Inflammatory macrophage (primary cell): ENCODE results near the gene PIK3R1.
A peak's percentile ranks its signal among the peaks of the same experiment; 100 is the strongest.

Experiments used
- DNase-seq, 2 donors: peaks; one replicate each; pipeline ENCODE4 v3.0.0-alpha.2; 2020 to 2022

Gene PIK3R1

DNA sequence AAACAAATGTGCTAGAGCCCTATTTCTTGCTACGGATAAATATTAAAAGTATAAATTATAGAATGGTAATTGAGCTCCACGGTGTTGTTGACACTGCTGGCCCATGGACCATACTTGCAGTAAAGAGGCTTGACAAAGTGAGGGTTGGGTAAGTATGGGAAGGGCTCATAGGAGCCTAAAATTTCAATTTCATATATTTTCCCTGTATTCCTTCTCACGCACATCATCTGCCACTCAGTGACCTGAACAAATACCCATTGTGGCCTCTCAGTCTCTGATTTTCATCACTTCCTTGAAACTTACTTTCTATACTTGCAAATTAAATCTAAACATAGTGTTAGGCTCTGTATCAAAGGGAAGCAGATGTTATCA, 116.5 kb downstream of the PIK3R1 start:
- peak; percentile 4 to 16 for DNase-seq

DNA sequence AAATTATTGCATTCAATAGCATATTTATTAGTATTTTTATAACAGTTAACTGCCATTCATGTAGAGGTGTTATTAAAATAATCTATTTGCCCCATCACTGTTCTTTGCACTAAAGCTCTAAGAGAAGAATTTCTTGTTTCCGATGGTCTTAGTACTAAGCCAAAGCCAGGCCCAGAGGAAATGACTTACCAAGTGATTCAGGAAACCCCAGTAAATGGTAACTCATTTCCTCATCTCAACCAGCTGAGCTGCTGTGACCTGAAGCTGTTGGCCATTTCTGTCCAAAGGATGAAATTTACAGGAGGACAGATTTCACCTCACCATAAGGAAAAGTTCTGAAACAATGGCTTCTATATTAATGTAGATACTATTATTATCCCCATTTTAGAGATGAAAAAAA, 117.0 kb downstream of the PIK3R1 start:
- peak; percentile 53 to 60 for DNase-seq

DNA sequence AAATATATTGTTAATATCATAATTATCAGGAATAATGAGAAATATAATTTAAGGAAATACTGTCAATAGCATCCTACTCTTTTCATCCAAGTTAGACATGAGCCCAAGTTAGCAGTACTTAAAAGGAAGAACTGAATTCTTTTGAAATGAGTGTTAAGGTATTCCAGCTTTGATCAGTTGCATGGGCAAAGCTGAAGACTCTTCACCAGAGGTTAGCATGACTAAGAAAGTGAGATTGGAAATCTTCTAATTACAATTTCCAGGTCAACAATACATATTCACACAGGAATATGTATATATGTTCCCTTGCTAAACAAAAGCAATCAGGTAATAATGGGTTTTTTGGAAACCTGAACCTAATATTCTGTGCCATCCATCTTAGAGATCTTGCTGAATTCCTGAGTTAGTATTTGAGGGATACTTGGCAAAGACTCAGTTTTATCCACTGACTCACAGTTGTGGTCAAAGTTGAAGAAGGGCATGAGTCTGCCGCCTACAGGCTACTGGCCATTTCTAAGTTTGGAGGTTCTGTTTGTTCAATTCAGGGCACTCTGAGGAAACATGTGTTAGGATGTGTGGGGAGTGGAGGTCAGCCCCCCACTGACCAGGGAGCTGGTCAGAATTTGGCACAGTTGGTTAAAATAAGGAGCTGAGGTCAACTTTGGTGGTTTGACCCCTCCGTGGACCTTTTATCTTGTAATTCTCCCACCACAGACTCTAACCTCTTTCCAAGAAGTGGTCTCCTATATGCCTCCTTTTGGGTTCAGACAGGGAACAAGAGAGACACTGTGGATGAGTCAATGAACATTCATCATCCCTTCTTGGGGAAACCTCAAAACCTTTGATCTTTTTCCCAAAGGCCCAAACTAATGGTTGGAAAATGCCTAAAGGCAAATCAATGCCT, 118.3 kb downstream of the PIK3R1 start:
- peak; percentile 88 to 94 for DNase-seq

DNA sequence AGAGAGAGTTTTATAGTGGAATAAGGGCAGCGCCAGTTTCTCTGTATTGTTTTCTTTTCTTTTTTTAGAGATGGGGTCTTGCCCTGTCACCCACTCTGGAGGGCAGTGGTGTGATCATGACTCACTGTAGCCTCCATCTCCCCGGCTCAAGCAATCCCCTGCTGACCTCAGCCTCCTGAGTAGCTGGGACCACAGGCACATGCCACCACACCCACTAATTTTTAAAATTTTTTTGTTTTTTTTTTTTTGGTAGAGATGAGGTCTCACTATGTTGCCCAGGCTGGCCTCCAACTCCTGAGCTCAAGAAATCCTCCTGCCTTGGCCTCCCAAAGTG, 119.0 kb downstream of the PIK3R1 start:
- peak; percentile 43 to 61 for DNase-seq

DNA sequence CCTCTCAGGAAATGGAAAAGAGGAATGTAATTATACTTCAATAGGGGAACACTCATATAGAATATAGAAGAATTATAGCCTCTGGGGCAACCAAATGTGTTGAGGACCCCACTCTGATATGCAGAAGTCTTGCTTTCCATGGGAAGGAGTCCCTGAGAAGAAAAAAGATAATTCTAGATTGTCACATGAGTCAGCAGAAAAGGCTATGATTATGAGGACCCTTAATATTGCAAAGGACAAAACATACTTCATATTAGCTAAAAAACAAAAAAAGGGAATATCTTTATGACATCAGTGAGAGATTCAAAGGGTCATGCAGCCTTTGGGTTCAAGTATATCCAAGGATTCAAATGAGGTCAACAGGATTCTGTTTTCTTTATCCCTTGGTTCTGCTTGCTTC, 119.5 kb downstream of the PIK3R1 start:
- DNase-seq, result no peak

DNA sequence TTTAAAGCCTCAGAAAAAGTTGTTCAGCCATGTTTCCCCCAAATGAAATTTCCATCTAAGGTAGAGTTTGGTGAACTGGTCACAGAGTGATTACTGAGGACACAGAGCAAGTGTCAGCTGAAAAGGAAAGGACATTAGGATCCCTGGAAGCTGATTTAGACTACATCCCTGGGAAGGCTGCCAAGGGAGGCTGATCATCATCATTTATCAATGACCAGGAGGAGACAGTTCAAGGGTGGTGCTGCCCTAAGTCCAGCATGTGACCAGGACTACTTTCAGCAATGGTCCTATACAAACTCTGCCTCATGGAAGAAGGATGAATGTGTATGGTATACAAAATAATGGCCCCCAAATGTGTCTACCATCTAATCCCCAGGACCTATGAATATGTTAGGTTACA, 120.6 kb downstream of the PIK3R1 start:
- no peak for DNase-seq

DNA sequence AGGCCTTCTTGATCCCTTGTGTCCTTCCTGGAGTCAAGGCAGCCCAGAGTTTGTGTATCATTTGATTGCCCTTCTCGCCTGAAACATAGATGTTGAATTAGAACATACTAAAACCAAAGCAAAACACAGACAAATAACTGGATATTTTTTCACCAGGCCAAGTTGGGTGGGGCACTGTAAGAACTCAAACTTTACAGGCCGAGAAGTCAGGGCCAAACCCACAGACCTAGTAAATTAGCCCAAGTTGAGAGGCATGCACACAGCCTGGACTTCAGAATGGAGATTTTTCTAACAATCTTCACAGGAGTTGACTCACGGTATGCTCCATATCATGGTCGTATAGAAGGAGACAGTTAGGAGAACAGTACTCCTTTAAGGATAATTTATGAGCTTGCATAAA, 121.7 kb downstream of the PIK3R1 start:
- DNase-seq, result no peak

DNA sequence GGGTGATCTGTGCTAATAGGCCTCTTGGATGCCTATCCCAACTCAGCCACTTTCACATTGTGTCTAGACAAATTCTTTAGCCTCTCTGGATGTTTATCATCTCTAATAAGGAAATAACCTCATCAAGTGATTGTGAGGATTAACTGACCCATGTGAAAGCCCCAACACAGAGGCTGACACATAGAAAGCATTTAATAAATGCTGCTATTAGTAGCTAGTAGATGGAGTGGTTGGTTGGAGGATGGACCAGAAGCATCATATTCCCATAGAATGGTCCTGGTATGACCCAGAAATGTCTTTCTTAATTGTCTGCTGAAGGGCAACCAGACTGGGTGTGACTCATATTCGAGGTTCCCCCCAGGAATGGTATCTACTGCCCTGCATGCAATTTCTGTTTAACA, 124.4 kb downstream of the PIK3R1 start:
- no peak for DNase-seq

DNA sequence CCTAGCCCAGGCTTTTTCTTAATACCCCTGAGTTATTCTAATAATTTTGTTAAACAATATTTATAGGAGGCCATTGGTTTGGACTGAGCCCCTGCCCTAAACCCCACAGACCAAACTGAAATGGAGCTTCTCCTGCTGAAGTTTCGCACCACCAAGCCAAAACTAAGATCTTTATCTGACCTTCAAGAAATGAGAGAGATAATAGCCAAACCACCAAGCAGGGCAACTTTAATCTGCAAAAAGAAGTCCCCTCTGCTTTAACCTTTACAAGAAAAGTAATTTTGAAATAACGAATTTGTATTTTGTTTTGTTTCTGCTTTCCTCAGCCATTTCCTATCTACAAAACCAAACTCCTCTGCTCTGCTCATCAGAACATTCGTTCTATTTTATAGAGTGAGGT, 125.5 kb downstream of the PIK3R1 start:
- no peak for DNase-seq

DNA sequence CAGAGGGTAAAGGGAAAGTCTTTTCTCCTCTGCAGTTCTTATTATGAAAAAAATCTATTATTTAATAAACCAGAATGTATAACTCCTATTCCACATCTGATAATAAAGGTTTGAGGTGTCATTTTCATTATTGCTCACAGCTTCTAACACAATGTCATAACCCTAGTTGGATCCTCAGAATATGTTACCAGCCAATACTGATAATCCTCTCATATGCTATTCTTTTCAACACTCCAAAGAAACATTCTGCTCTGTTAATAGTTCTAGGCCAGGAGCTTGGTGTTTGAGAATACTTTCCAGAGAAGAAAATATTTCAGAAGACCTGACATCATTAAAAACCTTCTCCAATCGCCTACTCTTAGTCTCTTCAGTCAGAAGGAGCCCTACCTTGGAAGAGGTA, 127.1 kb downstream of the PIK3R1 start:
- DNase-seq, result no peak

DNA sequence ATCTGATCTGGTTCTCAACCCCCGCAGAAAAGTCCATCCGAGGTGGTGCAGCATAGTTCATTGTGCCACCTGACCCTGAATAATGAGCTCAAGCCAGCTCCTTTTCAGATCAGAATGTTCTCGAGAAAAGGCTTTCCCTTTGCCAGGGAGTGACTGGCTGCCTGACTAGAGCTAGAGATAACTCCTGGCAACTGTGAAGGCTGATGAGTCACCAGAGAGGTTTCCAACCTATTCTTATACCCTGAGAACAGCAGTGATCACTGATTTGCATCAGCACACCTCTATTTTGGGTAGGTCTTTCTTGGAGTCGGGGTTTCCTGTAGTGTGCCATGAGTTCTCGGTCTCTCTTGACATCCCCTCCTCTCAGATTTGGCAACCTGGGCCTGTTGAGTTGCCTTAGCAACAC, 127.9 kb downstream of the PIK3R1 start:
- DNase-seq, result no peak

DNA sequence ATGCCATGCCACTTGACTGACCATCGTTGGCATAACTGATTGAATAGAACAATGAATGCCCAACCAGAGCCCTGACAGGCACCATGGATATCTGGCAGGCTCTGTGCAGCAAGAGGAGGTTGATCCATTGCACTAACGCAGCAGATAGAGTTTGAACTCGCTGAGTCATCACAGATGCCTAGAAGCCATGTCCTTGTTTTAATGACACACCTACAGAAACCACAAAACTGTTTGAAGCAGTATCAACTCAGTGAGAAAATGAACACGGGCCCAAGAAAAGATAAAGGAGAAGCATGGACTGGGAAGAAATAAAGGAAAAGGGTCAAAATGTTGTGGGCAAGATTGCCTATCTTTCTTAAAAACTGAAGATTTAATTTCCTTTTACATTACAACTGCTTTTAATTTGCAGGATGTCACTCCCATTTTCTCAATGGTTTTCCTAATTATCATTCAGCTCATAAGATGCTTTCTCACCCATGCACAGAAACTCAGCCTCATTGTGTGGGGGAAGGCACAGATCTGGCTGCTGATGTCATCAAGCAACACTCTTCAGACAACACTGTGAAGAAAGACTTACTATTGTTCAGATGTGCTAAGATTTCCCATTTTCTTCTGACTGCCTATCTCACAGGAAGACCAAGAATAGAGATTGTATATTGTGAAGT, 129.0 kb downstream of the PIK3R1 start:
- peak; percentile 56 to 81 for DNase-seq

DNA sequence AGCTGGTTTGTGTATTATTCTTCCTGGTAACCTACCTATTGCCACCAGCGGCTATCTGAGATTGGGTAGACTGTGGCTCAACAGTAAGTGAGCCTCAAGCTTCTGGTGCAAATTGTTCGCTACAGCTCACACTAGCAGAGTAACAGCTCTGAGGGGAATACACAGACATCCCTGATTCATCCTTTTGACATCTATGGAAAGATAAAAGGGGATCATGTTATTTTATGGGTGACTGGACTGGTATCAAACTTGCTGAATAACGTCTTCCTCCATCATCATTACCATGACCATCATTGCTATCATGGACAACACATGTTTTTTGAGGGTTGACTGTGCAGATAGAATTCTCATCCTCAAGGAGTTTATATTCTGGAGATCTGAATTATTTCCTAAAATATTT, 129.6 kb downstream of the PIK3R1 start:
- no peak for DNase-seq

DNA sequence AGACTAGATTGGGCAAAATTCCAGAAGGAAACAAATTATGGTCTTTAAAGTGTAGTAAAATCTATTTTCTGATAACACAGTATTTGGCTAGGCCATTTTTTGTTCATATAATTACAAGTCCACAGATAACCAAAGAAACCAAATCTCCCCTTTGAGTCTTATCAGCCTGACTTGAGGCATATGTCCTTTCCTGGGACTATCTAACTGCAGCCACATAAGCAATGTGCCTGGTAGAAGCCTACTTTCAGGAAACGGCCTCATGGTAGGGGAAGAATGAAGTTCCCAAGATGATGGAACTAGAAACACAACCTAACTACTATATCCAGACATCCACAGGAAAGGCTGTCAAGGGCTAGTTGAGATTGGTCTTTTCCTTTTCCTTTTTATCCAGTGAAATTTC, 130.0 kb downstream of the PIK3R1 start:
- DNase-seq, result no peak

DNA sequence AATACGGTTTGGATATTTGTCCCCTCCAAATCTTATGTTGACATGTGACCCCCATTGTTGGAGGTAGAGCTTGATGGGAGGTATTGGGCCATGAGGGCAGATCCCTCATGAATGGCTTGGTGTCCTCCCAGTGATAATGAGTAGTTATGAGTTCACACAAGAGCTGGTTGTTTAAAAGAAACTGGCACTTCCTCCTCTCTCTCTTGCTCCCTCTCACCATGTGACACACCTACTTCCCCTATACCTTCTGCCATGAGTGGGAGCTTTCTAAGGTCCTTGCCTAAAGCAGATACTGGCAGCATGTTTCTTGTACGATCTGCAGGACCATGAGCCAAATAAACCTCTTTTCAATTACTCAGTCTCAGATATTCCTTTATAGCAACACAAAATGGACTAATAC, 132.0 kb downstream of the PIK3R1 start:
- peak; percentile 72 to 77 for DNase-seq

DNA sequence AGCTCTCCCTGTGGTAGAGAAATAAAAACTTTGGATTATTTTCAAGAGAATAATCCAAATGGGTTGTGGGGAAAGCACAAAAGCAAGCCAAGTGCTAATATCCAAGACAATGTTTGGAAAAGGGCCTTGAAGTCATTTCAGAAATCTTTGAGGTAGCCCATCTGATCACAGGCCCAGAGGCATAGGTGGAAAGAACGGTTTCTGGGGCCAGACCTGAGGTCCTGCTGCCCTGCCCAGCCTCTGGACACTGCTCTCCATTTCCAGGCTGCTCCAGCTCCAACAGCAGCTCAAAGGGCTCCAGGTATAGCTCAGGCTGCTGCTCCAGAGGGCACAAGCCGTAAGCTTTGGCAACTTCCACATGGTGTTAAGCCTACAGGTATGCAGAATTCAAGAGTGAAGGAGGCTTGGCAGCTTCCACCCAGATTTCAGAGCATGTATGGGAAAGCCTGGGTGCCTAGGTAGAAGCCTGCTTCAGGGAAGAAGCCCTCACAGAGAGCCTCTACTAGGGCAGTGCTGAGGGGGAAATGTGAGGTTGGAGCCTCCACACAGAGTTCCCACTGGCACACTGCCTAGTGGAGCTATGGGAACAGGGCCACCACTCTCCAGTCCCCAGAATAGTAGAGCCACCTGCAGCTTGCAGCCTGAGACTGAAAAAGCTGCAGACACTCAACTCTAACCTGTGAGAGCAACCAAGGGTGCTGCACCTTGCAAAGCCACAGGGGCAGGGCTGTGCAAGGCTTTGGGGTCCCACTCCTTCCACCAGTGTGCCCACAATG, 133.1 kb downstream of the PIK3R1 start:
- DNase-seq, result no peak

DNA sequence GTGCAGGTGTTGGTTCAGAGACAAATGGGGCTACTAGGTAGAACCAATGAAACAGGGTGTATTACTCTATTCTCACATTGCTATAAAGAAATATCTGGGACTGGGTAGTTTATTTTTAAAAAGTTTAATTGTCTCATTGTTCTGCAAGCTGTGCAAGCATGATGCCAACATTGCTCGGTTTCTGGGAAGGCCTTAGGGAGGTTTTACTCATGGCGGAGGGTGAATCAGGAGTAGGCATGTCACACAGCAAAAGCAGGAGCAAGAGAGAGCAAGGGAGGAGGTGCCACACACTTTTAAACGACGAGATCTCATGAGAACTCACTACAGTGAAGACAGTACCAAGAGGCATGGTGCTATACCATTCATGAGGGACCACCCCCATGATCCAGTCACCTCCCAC, 134.6 kb downstream of the PIK3R1 start:
- no peak for DNase-seq
